COLO668 (cell line): Measurements from ENCODE around the gene NPAS3.

Experiments used
- DNase-seq: peaks from one replicate; lab custom pipeline; 2025; ENCODE audit not compliant: unreplicated experiment; lab: John Stamatoyannopoulos, UW

Gene NPAS3

DNA sequence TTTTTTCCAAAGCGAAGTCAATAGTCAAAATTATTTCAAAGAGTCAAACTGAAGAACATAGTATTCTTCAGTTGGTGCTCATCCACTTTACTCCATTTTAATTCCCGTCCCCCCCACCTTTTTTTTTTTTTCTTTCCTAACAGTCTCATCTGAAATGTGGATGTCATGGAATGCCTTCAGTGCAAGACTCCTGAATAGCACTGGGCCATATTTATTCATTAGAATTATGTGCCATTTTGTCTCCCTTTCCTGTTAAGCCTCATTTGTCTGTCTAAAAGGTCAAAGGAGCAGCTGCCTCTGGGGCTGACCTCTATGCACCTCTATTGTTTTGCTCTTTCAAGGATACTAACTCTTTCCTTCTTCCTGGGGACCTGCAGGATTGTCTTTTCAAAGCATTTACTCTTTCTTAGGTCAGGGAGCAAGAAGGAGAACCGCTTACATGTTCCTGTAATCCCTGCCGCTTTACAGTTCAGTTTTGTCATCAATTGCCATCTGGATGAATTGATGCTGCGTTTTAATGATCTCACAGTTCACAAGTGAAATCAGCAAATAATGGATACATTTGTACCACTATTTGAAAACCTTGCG is 310.6 kb downstream of the NPAS3 start:
- no peak for DNase-seq

- DNase-seq, result no peak
These were observed 312.3 kb downstream of the NPAS3 start for GRCh38 chr14:33250963-33251362.

GRCh38 chr14:33254342-33254741 is 315.7 kb downstream of the NPAS3 start:
- no peak for DNase-seq

GRCh38 chr14:33254861-33255395 is 316.2 kb downstream of the NPAS3 start:
- no peak for DNase-seq

DNA sequence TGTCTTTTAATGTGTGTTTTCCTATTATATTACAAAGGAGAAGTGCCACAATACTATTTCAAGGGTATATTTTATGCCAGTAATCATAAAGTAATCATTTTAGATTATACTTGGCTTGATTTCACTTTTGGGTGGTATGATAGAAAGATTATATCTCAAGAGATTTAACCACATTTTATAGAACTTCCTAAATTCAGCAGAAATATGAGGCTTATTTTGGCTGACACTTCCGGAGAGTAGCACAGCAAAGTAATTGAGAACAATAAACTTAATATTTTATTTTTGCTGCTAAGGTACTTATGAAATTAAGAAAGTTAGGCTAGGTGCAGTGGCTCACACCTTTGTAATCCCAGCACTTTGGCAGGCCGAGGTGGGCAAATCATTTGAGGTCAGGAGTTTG is 319.1 kb downstream of the NPAS3 start:
- no peak for DNase-seq

GRCh38 chr14:33259764-33260163 is 321.1 kb downstream of the NPAS3 start:
- DNase-seq, result no peak

- no peak for DNase-seq
These were observed 332.5 kb downstream of the NPAS3 start for GRCh38 chr14:33271216-33271615.

- no peak for DNase-seq
These were observed 333.2 kb downstream of the NPAS3 start for GRCh38 chr14:33271891-33272290.

DNA sequence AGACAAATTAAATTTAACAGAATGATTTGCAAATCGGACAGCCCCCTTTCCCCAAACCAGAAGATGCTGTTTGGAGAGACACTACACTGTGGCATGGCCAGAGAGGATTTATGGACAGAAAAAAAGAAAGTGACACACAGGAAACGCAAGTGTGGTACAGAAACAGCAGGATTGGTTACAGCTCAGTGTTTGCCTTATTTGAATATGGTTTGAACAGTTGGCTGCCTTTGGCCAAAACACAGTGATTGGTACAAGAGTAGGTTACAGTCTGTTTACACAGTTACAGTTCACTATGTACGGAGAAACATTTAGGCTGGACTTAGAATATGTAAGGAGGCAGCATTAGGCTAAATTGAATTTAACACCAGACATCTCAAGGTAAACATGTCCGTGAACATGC is 335.3 kb downstream of the NPAS3 start:
- no peak for DNase-seq

DNA sequence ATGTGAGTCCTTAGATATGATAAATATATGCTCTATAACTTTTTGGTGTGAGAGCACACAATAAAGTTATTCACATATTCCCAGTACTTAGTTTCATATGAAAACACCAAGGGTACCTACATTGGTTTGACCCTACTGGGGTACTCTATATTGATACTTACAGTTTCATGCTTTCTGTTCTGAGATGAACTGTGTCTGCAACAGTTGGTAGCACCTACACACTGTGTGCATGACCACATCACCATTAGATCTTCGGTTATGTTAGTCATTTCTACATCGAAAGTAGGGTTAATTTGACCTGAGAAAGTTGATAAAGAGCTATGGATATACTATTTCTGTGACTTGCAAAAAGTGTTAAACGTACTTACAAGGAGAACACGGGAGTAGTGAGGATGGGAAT is 337.2 kb downstream of the NPAS3 start:
- no peak for DNase-seq

GRCh38 chr14:33279865-33280264 is 341.2 kb downstream of the NPAS3 start:
- DNase-seq, result no peak

- DNase-seq, result no peak
These were observed 342.0 kb downstream of the NPAS3 start for GRCh38 chr14:33280646-33281045.

DNA sequence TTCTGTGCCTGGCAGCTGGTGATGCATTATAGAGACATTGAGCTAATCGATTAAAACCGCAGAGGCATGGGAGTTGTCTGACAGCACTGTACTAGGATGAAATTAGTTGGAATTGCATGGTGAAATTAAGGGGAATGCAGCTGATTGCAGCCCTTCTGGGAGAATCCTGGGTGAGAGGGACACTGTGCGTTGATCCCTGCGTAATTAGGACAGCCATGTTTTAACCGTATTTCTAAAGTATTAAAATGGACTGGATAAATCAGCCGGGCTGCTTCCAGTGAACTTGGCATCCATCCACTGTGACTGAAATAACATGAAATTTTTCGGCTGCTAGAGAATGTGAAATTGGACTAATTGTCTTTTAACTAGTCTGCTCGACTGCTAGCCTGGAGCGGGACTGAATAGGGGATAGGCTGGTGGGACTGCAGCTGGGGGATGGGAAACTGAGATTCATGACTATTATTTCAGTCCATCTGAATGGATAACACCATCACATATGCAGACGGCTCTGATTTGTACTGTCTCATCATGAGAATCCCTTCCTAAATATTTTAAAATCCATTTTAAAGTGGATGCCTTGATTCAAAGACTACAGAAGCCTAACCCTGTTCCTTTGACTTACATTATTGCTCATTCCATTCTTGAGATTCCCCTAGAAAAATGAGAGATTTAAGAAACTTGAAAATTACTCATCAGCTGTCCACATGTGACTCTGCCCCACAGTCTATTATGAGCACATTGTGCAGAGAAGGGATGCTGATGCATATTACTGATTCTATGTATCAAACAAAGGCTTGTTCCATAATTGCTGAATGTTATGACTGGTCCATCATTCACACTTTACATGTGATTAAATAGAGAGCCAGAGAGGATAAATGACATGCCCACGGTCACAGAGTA is 343.9 kb downstream of the NPAS3 start:
- no peak for DNase-seq

DNA sequence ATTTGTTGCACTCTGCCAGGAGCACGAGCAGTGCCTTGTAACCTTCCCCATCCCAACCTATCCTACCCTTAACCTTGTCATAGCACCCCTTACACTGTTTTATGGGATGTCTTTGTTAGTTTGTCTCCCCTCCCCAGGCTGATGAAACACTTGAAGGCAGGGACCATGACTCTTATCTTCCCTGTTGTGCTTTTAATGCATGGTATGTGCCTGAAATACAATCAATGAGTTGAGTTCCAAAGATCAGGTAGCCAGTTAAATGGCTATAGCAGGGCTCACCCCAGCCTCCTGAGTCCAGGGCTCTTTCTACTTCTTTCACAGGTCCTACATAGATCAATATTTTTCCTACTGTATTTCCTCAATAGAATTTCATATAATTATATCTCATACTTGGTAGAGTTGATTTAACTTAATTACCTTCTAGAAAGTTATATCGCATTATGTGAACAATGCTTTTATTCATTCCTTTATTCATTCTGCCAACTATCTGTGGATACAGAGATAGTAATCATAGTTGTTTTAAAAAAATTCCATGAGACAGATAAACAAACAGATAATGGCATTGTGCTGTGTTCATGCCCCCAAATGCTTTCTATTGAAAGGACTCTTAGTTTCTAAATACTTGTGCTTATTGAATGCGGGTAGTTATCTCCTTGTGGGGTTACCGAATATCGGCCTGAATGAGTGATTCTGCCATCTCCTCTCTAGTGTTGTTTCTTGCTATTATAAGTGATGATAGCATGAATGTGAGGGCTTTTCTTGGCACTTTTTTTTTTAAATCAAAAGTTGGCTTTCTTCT is 347.4 kb downstream of the NPAS3 start:
- no peak for DNase-seq

DNA sequence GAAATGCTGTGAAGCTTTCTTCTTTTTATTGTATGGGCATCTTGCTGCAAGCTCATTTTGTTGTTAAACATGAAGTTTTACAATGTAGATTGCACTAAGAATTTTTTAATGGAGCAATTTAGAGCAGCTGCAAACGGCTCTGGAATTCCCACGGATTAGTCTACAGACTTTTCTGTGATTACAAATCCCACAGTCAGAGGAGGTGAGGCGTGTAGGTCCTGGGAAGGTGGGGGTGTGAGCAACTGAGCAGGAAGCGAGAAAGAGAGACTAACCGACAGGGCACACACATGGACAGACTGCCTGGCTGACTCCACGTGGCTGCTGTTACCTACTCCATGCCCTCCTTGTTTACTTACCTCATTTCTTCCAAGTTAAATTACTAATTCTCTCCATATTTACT is 348.5 kb downstream of the NPAS3 start:
- no peak for DNase-seq

DNA sequence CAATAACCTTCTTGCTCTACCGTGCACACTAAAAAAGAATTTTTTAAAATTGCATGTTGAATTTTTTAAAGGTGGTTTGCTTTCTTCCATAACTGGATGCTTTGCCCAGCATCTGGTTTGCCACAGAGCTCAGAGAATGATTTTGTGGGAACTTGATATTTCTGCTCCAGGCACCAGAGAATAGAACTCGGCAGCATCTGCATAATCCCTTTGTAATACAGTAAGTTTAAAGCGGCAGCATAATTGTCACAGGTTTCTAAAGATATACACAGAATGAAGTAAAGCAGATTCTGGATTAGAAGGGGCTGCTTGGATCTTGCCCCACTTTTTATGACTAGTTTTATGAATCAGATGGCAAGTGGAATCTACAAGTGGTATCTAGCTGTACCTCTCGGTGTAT is 352.0 kb downstream of the NPAS3 start:
- no peak for DNase-seq

GRCh38 chr14:33291529-33292104 is 352.9 kb downstream of the NPAS3 start:
- no peak for DNase-seq

DNA sequence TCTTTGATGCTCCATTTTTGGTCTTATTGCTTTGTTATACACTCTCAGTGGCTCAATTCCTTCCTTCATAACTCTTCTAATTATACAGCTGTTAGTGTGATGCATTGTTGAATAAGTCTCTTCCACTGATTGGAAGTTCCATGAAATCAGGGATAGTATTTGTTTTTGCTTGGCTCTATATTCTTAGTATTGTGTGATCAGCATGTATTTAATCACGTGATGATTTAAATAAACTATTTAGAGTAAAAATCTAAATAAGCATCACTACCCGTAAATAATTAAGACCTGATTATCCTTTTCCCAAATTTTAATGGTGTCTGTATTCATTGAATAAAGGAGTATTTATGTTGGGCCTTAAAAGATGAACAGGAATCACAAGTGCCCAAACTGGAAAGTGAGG is 355.7 kb downstream of the NPAS3 start:
- no peak for DNase-seq

DNA sequence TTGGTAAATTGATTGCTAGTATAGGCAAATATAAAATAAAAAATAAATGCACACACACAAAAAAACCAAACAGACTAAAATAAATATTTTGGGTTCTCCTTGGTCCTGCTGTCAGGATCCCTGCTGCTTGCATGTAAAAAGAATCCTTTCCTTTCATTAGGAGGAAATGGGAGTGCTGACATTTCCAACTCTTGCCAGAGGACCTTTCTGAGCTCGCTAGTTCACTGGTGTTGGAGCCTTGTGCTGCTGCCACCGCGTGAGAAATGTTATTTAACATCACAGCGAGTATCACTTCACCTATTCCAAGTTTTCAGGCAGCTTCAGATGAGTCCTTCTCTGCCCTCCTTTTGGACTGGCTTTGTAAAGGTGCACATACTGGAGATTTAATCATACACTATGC is 358.9 kb downstream of the NPAS3 start:
- no peak for DNase-seq

DNA sequence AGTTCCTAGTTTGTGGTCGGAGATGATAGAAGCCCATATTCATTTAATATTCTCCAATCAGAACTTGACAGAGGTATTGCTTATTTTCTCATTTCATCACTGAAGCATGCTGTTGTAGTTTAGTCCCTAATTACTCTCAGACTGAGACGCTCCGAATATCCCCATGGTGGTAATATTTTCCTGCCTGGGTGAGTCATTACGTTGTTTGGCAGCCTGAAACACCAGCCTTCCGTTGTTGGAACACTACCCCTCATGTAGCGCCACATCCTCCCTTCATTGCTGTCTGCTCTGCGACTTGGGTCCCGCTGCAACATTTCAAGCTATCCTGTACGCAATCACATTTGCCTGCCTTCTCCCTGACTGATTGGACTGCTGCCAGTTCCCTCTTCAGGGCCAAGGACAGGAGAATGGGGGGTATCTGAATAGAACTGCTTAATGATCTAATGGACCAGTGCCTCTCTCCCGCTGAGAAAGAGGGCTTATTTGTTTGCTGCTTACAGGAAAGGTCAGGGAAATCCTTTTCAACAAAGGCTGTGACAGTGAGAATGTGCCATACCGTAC is 369.1 kb downstream of the NPAS3 start:
- DNase-seq, result peak; percentile 50

GRCh38 chr14:33309106-33309505 is 370.4 kb downstream of the NPAS3 start:
- no peak for DNase-seq
